Right lung (tissue), 5 donors: ENCODE data around the gene MALSU1. TPM values are rescaled to one million over a fixed set of nuclear protein-coding genes. Genes with fewer than 3 reads are reported as not detected.

Source experiments
- DNase-seq, 2 donors: peaks; one replicate each; pipeline ENCODE4 v3.0.0-alpha.2; 2013
- polyA plus RNA-seq, 5 donors: library from polyadenylated mRNA; unstranded; fragments of 120-200 nt; gene quantifications; one replicate each; pipeline versions ENCODE4 v1.2.1 to v1.2.3, GENCODE V29; 2013; ENCODE audit warnings: inconsistent platforms in 1 of 5, low replicate concordance in 1 of 5; ENCODE audit not compliant: insufficient read length in 5 of 5, insufficient read depth in 1 of 5

Gene MALSU1
- polyA plus RNA-seq, 5 donors = 47.3 to 58.0 (median 52.1) TPM

DNA sequence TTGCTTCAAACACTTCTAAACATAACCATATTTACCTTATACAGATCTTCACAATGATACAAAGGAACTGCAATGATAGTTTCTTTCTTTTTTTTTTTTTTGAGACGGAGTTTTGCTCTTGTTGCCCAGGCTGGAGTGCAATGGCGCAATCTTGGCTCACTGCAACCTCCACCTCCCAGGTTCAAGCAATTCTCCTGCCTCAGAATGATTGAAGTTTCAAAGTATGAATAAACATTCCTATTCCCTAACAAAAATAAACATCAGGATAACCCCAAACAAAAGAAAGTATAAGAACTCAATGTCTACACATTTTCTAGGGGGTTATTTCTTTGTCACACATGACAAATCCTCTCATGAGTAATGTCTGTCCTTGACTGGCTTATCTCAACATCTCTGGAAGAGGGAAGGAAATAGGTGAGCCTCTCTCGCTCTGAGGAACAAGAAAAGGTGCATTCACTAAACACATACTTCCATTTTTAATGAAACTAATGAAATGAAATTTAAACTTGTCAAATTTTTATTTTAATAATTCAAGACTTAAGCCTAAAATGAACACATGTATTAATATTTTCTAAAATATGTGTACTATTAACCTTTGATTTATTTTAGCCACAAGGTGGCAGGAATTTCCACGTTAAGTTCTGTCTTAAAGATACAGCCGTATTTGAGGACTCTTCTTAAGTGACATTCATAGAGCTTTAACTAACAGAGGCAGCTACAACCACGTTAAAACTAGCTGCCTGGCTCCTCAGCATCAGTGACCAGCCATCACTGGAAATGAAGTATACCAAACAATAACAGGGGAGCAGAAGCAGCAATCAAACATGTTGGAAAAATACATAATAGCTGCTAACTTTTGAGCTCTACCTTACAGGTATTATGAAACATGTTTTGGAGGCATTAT is 58.3 kb downstream of the MALSU1 start:
- peak in 1 of 2 donors; percentile 20 for DNase-seq

DNA sequence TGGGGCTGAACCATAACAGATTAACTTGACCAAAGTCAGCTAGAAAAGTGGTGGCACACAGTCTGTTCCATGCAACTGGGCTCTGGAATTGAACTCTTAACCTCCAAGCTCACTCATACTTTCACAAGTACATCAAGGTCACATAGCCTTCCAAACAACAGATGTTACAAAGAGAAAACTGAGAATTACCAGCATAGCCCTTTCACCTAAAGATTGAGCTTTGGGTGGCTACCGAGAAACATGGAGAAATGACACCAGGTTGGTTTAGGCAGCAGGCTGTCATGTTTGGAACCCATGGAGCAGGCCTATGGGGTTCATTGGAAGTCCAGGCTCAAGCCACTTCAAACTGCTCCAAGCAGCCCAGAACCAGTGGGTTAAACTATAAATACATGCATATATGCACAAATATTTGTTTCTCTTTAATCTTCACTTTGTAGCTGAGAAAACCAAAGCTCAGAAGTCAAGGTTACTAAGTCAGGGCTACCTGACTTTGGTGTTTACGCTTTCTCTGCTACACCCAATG is 59.1 kb downstream of the MALSU1 start:
- DNase-seq = no peak

Other genes starting within 250 kb of the MALSU1 start
- gene KLHL7, start 193.6 kb upstream of the MALSU1 start, polyA plus RNA-seq = 10 to 100 TPM; 38.4 to 62.3 (median 50.1) TPM
- gene NUP42, start 117.3 kb upstream of the MALSU1 start, polyA plus RNA-seq = 10 to 100 TPM; 54.0 to 72.6 (median 65.7) TPM
- 1 to 10 TPM; 2.3 to 4.8 (median 2.9) TPM for gene GPNMB, start 52.6 kb upstream of the MALSU1 start, polyA plus RNA-seq
- gene IGF2BP3, start 171.2 kb downstream of the MALSU1 start, polyA plus RNA-seq = 10 to 100 TPM; 42.1 to 69.8 (median 56.3) TPM
- 100 to 1,000 TPM; 221 to 309 (median 294) TPM for gene TRA2A, start 232.6 kb downstream of the MALSU1 start, polyA plus RNA-seq